Heart left ventricle (tissue), 16 donors: ENCODE data around the gene TBC1D25. TPM values are rescaled to one million over a fixed set of nuclear protein-coding genes. Genes with fewer than 3 reads are reported as not detected.
A peak's percentile ranks its signal among the peaks of the same experiment; 100 is the strongest.

Source experiments
- ATAC-seq, 4 donors: fragments of 200-7000 bp; cut with Tn5 transposase; one replicate each; pipeline ENCODE4 v1.9.1; 2020 to 2022; ENCODE audit warnings: moderate library complexity in 4 of 4, mild to moderate bottlenecking in 3 of 4, moderate number of reproducible peaks in 1 of 4
- DNase-seq, 5 donors: peaks; one replicate each; pipeline ENCODE4 v3.0.0-alpha.2; 2020
- H3K27ac ChIP-seq, 12 donors: fragments of 200-600 bp; sonication (generic) in 4 of 12; one replicate each; pipeline versions ENCODE4 v1.5.0 to v1.8.0; 2016 to 2022; ENCODE audit warnings: mild to moderate bottlenecking in 2 of 12
- H3K27me3 ChIP-seq, 9 donors: fragments of 200-600 bp; sonication (generic) in 2 of 9; one replicate each; pipeline versions ENCODE4 v1.5.1 to v1.8.0; 2016 to 2022; ENCODE audit warnings: mild to moderate bottlenecking in 3 of 9
- H3K36me3 ChIP-seq, 9 donors: fragments of 200-600 bp; sonication (generic) in 2 of 9; one replicate each; pipeline versions ENCODE4 v1.5.0 to v1.8.0; 2018 to 2022; ENCODE audit warnings: mild to moderate bottlenecking in 2 of 9
- H3K4me1 ChIP-seq, 12 donors: fragments of 200-600 bp; sonication (generic) in 4 of 12; one replicate each; pipeline versions ENCODE4 v1.5.0 to v1.8.0; 2016 to 2022; ENCODE audit warnings: mild to moderate bottlenecking in 3 of 12
- H3K4me3 ChIP-seq, 12 donors: fragments of 200-600 bp; sonication (generic) in 4 of 12; one replicate each; pipeline versions ENCODE4 v1.5.0 to v1.8.0; 2017 to 2022; ENCODE audit warnings: mild to moderate bottlenecking in 9 of 12, moderate library complexity in 4 of 12
- H3K9me3 ChIP-seq, 12 donors: fragments of 200-600 bp; sonication (generic) in 4 of 12; one replicate each; pipeline versions ENCODE4 v1.5.0 to v1.8.0; 2016 to 2022; ENCODE audit warnings: mild to moderate bottlenecking in 1 of 12
- POLR2A ChIP-seq, 2 donors: fragments of 450-650 bp; IDR thresholded peaks; one replicate each; pipeline ENCODE4 v1.6.1; 2017; ENCODE audit warnings: antibody characterized with exemption in 2 of 2, mild to moderate bottlenecking in 2 of 2, moderate library complexity in 2 of 2
- WGBS, 4 donors: extraction: QIAGEN DNeasy Blood & Tissue Kit in 2 of 4; methylation state at CpG; one replicate each; pipeline versions ENCODE4 v1.1.5 to v1.1.7; 2013 to 2018; 5-methylcytosine and 5-hydroxymethylcytosine counted together
- intact Hi-C, 10 donors: fragments of 100-400 bp; cut with DNase I; formaldehyde crosslinking; loops; one replicate each; pipeline versions ENCODE4 v1.11.1 to v1.14.2; 2022
- polyA plus RNA-seq, 2 donors: library from polyadenylated mRNA; stranded (reverse); fragments of 200-250 nt; gene quantifications; one replicate each; pipeline ENCODE4 v1.2.3, GENCODE V29; 2013
- total RNA-seq, 9 donors: library from RNA; depleted of rRNA in 2 of 9; stranded (reverse); fragments of >200 nt in 2 of 9; fragmentation: NEBNext Ultra II Directional in 3 of 9; extraction: Animal tissue kit (Norgen Biotek cat#: 25700) in 3 of 9; gene quantifications; one replicate each; pipeline versions ENCODE4 v1.1.0 to v1.2.4, GENCODE V29; 2016 to 2023
- TF ChIP-seq, protein P1 (sequence below), 12 donors: fragments of 200-600 bp; sonication (generic) in 4 of 12; IDR thresholded peaks; one replicate each; pipeline versions ENCODE4 v1.5.0 to v1.8.0; 2018 to 2022; ENCODE audit warnings: antibody characterized with exemption in 12 of 12, mild to moderate bottlenecking in 5 of 12
- donor health status: ischemic (EF 13 %, LVEDD 7.1; RV severe dilation, severe dysfunction).
- donor health status: healthy with polysubstance abuse.
- donor health status: DM: no; HTN: yes; CAD: no.
- donor health status: DM: no; HTN: no; CAD: no.
- donor health status: ischemic (EF 25% LVEDD 6.9; RV normal size, moderate dysfunction).
- donor health status: ischemic (EF 25% LVEDD 5.7; RV mildly dilated, moderate dysfunction).
- donor health status: healthy.
- donor health status: DM: yes; HTN: yes; CAD: no.
- donor health status: ischemic (EF 35%, LVEDD 5.7; RV mildly dilated, moderate dysfunction).
- donor health status: nonischemic (EF 11% LVEDD 7.7; RV severe dilation, severe dysfunction).
- donor health status: DM: yes; HTN: yes; CAD: no.
- donor health status: PGD.
- donor health status: ischemic (EF 29% LVEDD 5.4; RV normal size, mild dysfunction).
- donor health status: nonischemic (EF 23%, LVEDD 6.1; RV moderate dilation, normal function).

The TBC1D25 gene
- total and polyA plus RNA-seq, 11 donors = 5.2 to 23.7 (median 16.8) TPM

DNA sequence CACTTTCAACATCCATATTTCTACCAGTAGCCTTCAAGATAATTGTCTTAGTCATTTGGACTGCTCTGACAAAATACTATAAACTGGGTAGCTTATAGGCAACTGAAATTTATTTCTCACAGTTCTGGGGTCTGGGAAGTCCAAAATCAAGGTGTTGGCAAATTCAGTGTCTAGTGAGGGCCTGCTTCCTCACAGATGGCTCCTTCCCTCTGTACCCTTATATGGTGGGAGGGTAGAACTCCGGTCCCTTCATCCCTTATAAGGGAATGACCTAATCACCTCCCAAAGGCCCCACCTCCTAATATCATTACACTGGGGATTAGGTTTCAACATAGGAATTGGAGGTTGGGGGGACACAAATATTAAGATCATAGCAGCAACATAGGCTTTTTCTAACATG lies 7.4 kb upstream of the TBC1D25 start:
- intact Hi-C loops = loop anchor here in 1 of 10 donors (10.0 kb wide), 1 partner anchor 63 kb away; the partner anchor contains the start of gene WDR13
- H3K4me3 ChIP-seq = no peak overlapping the region
- ATAC-seq = no peak
- H3K36me3 ChIP-seq = peaks cover 0 to 12% (median 7%) of the 10 kb centered on the region in 9 donors
- WGBS, 4 donors = 53 to 75% (median 69%) methylated on average over 1 of the region's 1 CpG
- no peaks in the 10 kb centered on the region for H3K9me3 ChIP-seq
- TF ChIP-seq, protein P1, sequence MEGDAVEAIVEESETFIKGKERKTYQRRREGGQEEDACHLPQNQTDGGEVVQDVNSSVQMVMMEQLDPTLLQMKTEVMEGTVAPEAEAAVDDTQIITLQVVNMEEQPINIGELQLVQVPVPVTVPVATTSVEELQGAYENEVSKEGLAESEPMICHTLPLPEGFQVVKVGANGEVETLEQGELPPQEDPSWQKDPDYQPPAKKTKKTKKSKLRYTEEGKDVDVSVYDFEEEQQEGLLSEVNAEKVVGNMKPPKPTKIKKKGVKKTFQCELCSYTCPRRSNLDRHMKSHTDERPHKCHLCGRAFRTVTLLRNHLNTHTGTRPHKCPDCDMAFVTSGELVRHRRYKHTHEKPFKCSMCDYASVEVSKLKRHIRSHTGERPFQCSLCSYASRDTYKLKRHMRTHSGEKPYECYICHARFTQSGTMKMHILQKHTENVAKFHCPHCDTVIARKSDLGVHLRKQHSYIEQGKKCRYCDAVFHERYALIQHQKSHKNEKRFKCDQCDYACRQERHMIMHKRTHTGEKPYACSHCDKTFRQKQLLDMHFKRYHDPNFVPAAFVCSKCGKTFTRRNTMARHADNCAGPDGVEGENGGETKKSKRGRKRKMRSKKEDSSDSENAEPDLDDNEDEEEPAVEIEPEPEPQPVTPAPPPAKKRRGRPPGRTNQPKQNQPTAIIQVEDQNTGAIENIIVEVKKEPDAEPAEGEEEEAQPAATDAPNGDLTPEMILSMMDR (IDR thresholded peaks at IDR 0.05) = no peak
- no peak for TF ChIP-seq POLR2A (IDR thresholded peaks at IDR 0.05)
- peaks cover 0 to 6% (median 0%) of the 10 kb centered on the region in 12 donors for H3K4me1 ChIP-seq
- H3K27me3 ChIP-seq = peaks cover 0 to 6% (median 0%) of the 10 kb centered on the region in 9 donors
- no peak for DNase-seq
- H3K27ac ChIP-seq = peak overlapping the region in 8 of 12 donors; percentile 25 to 64 (median 48)

DNA sequence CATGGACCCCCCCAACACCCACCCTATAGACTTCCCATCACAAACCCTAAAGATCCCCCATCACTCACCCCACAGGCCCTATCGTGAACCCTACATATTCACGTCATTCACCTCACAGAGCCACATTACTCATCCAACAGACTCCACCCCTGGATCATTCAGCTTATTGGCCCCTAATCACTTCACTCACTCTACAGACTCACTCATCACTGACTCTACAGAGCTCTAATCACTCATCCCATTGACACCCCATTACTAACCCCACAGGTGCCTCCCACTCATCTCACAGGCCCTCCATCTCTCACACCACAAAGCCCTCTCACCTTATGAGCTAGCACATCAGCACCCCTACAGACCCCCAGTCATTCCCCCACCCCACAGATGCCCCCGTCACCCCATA lies 6.3 kb upstream of the TBC1D25 start:
- Histone ChIP-seq H3K36me3 (peaks cover 0 to 3% (median 1%) of the 10 kb centered on the region in 9 donors), H3K4me3 (no peak overlapping the region), H3K27ac (no peak overlapping the region), H3K4me1 (peaks cover 0 to 6% (median 0%) of the 10 kb centered on the region in 12 donors), H3K9me3 (no peaks in the 10 kb centered on the region), H3K27me3 (peaks cover 0 to 6% (median 0%) of the 10 kb centered on the region in 9 donors)
- DNase-seq = no peak
- 87 to 100% (median 93%) methylated on average over 3 of the region's 3 CpGs for WGBS, 4 donors
- ATAC-seq = no peak
- TF ChIP-seq, protein P1 (IDR thresholded peaks at IDR 0.05) = no peak
- no peak for TF ChIP-seq POLR2A (IDR thresholded peaks at IDR 0.05)
- intact Hi-C loops = loop anchor here in 1 of 10 donors (10.0 kb wide), 1 partner anchor 62 kb away; the partner anchor contains the start of gene WDR13

DNA sequence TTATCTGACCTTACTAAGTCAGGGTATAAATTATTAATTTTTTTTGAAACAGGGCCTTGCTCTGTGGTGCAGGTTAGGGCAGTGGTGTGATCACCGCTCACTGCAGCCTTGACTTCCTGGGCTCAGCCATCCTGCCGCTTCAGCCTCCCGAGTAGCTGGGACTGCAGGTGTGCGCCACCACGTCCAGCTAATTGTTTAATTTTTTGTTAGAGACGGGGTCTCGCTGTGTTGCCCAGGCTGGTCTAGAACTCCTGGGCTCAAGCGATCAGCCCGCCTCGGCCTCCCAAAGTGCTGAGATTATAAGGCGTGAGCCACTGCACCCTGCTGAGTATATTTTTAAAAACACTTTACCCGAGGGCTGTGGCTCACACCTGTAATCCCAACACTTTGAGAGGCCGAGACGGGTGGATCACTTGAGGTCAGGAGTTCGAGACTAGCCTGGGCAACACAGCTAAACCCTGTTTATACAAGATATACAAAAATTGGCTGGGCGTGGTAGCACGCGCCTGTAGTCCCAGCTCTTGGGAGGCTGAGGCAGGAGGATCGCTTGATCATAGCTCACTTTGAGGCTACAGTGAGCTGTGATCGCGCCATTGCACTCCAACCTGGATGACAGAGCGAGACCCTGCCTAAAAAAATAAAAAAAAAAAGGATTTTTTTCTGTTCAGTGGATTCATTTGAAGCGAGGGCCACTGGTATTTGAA lies 721 bp upstream of the TBC1D25 start:
- no peak for TF ChIP-seq POLR2A (IDR thresholded peaks at IDR 0.05)
- TF ChIP-seq, protein P1 (IDR thresholded peaks at IDR 0.05) = no peak
- no peaks in the 10 kb centered on the region for H3K9me3 ChIP-seq
- H3K27ac ChIP-seq = peak overlapping the region; percentile 73 to 95 (median 90)
- DNase-seq (no peak), ATAC-seq (peak in 1 of 4 donors; percentile 2)
- H3K36me3 ChIP-seq = peaks cover 0 to 10% (median 0%) of the 10 kb centered on the region in 9 donors
- H3K27me3 ChIP-seq = peaks cover 0 to 6% (median 0%) of the 10 kb centered on the region in 9 donors
- peaks cover 0 to 16% (median 3%) of the 10 kb centered on the region in 12 donors for H3K4me1 ChIP-seq
- WGBS, 4 donors = 80 to 86% (median 82%) methylated on average over 23 of the region's 23 CpGs
- intact Hi-C loops = loop anchor here in 1 of 10 donors (5.0 to 10.0 kb wide), 2 partner anchors 56 to 264 kb away; partner anchors contain the start of genes HDAC6 and WDR13
- H3K4me3 ChIP-seq = peak overlapping the region in 11 of 12 donors; percentile 53 to 91 (median 74)

DNA sequence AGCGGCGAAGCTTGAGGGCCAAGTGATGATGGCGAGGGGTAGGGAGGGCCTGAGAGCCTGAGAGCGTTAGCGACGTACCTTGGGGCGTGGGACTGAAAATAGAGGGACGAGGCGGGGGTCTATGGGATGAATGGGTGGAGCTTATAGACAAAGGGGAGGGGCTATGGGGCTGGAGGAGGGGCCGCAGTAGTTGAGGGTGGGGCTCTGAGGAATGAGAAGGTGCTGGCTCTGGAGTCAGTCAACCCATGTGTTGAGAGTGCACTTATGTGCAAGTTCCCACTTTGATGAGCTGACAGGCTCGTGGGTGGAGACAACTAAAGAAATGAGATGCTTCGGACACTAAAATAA lies 488 bp downstream of the TBC1D25 start:
- intact Hi-C loops = no loop called here
- Histone ChIP-seq H3K27ac (peak overlapping the region; percentile 73 to 95 (median 90)), H3K4me3 (peak overlapping the region; percentile 53 to 91 (median 74)), H3K36me3 (peaks cover 0 to 18% (median 7%) of the 10 kb centered on the region in 9 donors), H3K27me3 (peaks cover 0 to 6% (median 0%) of the 10 kb centered on the region in 9 donors), H3K4me1 (peaks cover 0 to 16% (median 3%) of the 10 kb centered on the region in 12 donors), H3K9me3 (no peaks in the 10 kb centered on the region)
- ATAC-seq (peak; percentile 45 to 62 (median 55)), DNase-seq (peak in 2 of 5 donors; percentile 17 to 40)
- TF ChIP-seq, protein P1 (IDR thresholded peaks at IDR 0.05) = no peak
- no peak for TF ChIP-seq POLR2A (IDR thresholded peaks at IDR 0.05)
- WGBS, 4 donors = 2 to 67% (median 28%) methylated on average over 12 of the region's 12 CpGs
